Stimulated activated CD4-positive, alpha-beta T cell treated with anti-CD3 and anti-CD28 coated beads, Interleukin-12 subunit alpha, Interleukin-12 subunit beta, amount 100 ng/mL, for 4 hours (primary cell): ENCODE data around the gene INTS1.
"Not testable (repeated sequence)": the region's sequence is repeated elsewhere in the genome, so short reads cannot be mapped to it uniquely, and the experiment has no call there.

ENCODE experiments used
- DNase-seq: peaks from one replicate; pipeline ENCODE4 v3.0.0-alpha.2; 2020

Gene INTS1

GRCh38 chr7:1531263-1531978 lies 27.2 kb upstream of the INTS1 start:
- DNase-seq: no peak

GRCh38 chr7:1530946-1531262 lies 26.7 kb upstream of the INTS1 start:
- peak; percentile 38 for DNase-seq

- DNase-seq: no peak
Measured at GRCh38 chr7:1529383-1530116, 25.4 kb upstream of the INTS1 start.

- no peak for DNase-seq
Measured at GRCh38 chr7:1526271-1526754, 22.1 kb upstream of the INTS1 start.

- DNase-seq: no peak
Measured at GRCh38 chr7:1525409-1525808, 21.2 kb upstream of the INTS1 start.

GRCh38 chr7:1523844-1524243 lies 19.7 kb upstream of the INTS1 start:
- DNase-seq: no peak

GRCh38 chr7:1523208-1523607 lies 19.0 kb upstream of the INTS1 start:
- DNase-seq: no peak

GRCh38 chr7:1521456-1521855 lies 17.3 kb upstream of the INTS1 start:
- no peak for DNase-seq

GRCh38 chr7:1520539-1521234 lies 16.5 kb upstream of the INTS1 start:
- no peak for DNase-seq

- not testable (repeated sequence) for DNase-seq
Measured at GRCh38 chr7:1519322-1519922, 15.2 kb upstream of the INTS1 start.

GRCh38 chr7:1516586-1517251 lies 12.5 kb upstream of the INTS1 start:
- DNase-seq: no peak

- not testable (repeated sequence) for DNase-seq
Measured at GRCh38 chr7:1515509-1515967, 11.3 kb upstream of the INTS1 start.

GRCh38 chr7:1514995-1515401 lies 10.8 kb upstream of the INTS1 start:
- DNase-seq: no peak

GRCh38 chr7:1514407-1514806 lies 10.2 kb upstream of the INTS1 start:
- no peak for DNase-seq

- DNase-seq: no peak
Measured at GRCh38 chr7:1513657-1514095, 9.5 kb upstream of the INTS1 start.

GRCh38 chr7:1512781-1513656 lies 8.8 kb upstream of the INTS1 start:
- DNase-seq: peak; percentile 48

GRCh38 chr7:1511444-1512422 lies 7.5 kb upstream of the INTS1 start:
- DNase-seq: no peak

GRCh38 chr7:1510780-1511154 lies 6.6 kb upstream of the INTS1 start:
- DNase-seq: no peak

GRCh38 chr7:1509226-1509625 lies 5.0 kb upstream of the INTS1 start:
- no peak for DNase-seq

- DNase-seq: no peak
Measured at GRCh38 chr7:1508277-1508758, 4.1 kb upstream of the INTS1 start.
